SK-N-MC (cell line): ENCODE results near the gene ACAA2.

Experiments used
- EZH2 ChIP-seq: fragments of 200-600 bp; sonication (generic); IDR thresholded peaks from one replicate; pipeline ENCODE4 v1.6.1; 2017; ENCODE audit warnings: antibody characterized with exemption
- FOXP2 ChIP-seq: optimal IDR thresholded peaks from 2 replicates; pipeline ENCODE3; 2011; ENCODE audit warnings: mild to moderate bottlenecking, moderate library complexity; ENCODE audit not compliant: insufficient read depth; ENCODE audit errors: extremely low read length, control extremely low read depth
- POLR2AphosphoS5 ChIP-seq: IDR thresholded peaks from 2 replicates; pipeline ENCODE4 v1.6.1; 2012; ENCODE audit warnings: mild to moderate bottlenecking, low read depth, low read length, borderline replicate concordance

- TF ChIP-seq POLR2AphosphoS5 = no peak
- TF ChIP-seq EZH2 = no peak
- no peak for TF ChIP-seq FOXP2
Measured at GRCh38 chr18:49795612-49796552, 17.5 kb downstream of the ACAA2 start.
